A673 (cell line): Measurements from ENCODE around the gene OSGEP. TPM values are rescaled to one million over a fixed set of nuclear protein-coding genes. Genes with fewer than 3 reads are reported as not detected.

Experiments
- BruUV-seq: library from RNA; stranded (reverse); fragments of 400-500 nt; replicated peaks from 2 replicates; lab custom pipeline; 2021; lab: Mats Ljungman, UMichigan
- CTCF ChIA-PET: fragments of 300-600 bp; sonication (Branson Sonifier 250); formaldehyde crosslinking; loops from one replicate; lab custom pipeline; 2022; ENCODE audit warnings: antibody characterized with exemption; lab: Charles Lee
- POLR2A ChIA-PET: fragments of 300-600 bp; sonication (Branson Sonifier 250); formaldehyde crosslinking; loops from one replicate; lab custom pipeline; 2022; ENCODE audit warnings: antibody characterized with exemption; ENCODE audit not compliant: low non-redundant PET; lab: Charles Lee
- DNase-seq: peaks from one replicate; pipeline ENCODE4 v3.0.0-alpha.2; 2015; ENCODE audit warnings: low spot score
- H3K27ac ChIP-seq: fragments of 200-600 bp; sonication (generic); 2 replicates; pipeline ENCODE4 v1.5.1; 2016; ENCODE audit warnings: mixed run types, low read depth, mild to moderate bottlenecking, mixed read lengths, antibody characterized with exemption, low read length; ENCODE audit not compliant: poor library complexity, severe bottlenecking
- H3K27me3 ChIP-seq: fragments of 200-600 bp; sonication (generic); replicated peaks from 2 replicates; pipeline ENCODE4 v1.6.1; 2017; ENCODE audit warnings: mixed run types, low read depth, mild to moderate bottlenecking, mixed read lengths, antibody characterized with exemption, low read length; ENCODE audit not compliant: insufficient read depth, poor library complexity
- H3K36me3 ChIP-seq: fragments of 200-600 bp; sonication (generic); 2 replicates; pipeline ENCODE4 v1.6.1; 2016; ENCODE audit warnings: mixed run types, mild to moderate bottlenecking, mixed read lengths, antibody characterized with exemption, low read length; ENCODE audit not compliant: insufficient read depth, poor library complexity, severe bottlenecking
- H3K4me1 ChIP-seq: fragments of 200-600 bp; sonication (generic); 2 replicates; pipeline ENCODE4 v1.6.1; 2017; ENCODE audit warnings: mixed run types, mild to moderate bottlenecking, mixed read lengths, antibody characterized with exemption, low read length; ENCODE audit not compliant: insufficient read depth, poor library complexity, severe bottlenecking
- H3K4me3 ChIP-seq: fragments of 200-600 bp; sonication (generic); 2 replicates; pipeline ENCODE4 v1.5.1; 2016; ENCODE audit warnings: low read depth, mixed run types, mild to moderate bottlenecking, mixed read lengths, low read length; ENCODE audit not compliant: poor library complexity, severe bottlenecking
- H3K9me3 ChIP-seq: fragments of 200-600 bp; sonication (generic); 2 replicates; pipeline ENCODE4 v1.6.1; 2016; ENCODE audit warnings: mixed run types, low read depth, mild to moderate bottlenecking, mixed read lengths, antibody characterized with exemption, low read length; ENCODE audit not compliant: poor library complexity, severe bottlenecking
- EZH2 ChIP-seq: fragments of 200-600 bp; sonication (generic); IDR thresholded peaks from 2 replicates; pipeline ENCODE4 v1.6.1; 2017; ENCODE audit warnings: borderline replicate concordance, low read depth, mild to moderate bottlenecking, mixed read lengths, antibody characterized with exemption, low read length; ENCODE audit not compliant: poor library complexity, severe bottlenecking
- intact Hi-C: fragments of 100-400 bp; cut with micrococcal nuclease; formaldehyde crosslinking; loops from one replicate; pipeline ENCODE4 v1.10.0; 2022; ENCODE audit not compliant: unreplicated experiment
- total RNA-seq: library from RNA; stranded (reverse); gene quantifications from 2 replicates; pipeline ENCODE4 v1.2.3, GENCODE V29; 2021
- TF ChIP-seq, protein P1 (sequence below): fragments of 300-800, 200-600 bp; sonication (generic); conservative IDR thresholded peaks from 2 replicates; pipeline ENCODE4 v1.5.1; 2017; ENCODE audit warnings: low read depth, mild to moderate bottlenecking, antibody characterized with exemption, low read length, moderate library complexity, mixed read lengths

OSGEP gene
- total RNA-seq, 1 experiment from 2014 or later, result 67.8 TPM

DNA sequence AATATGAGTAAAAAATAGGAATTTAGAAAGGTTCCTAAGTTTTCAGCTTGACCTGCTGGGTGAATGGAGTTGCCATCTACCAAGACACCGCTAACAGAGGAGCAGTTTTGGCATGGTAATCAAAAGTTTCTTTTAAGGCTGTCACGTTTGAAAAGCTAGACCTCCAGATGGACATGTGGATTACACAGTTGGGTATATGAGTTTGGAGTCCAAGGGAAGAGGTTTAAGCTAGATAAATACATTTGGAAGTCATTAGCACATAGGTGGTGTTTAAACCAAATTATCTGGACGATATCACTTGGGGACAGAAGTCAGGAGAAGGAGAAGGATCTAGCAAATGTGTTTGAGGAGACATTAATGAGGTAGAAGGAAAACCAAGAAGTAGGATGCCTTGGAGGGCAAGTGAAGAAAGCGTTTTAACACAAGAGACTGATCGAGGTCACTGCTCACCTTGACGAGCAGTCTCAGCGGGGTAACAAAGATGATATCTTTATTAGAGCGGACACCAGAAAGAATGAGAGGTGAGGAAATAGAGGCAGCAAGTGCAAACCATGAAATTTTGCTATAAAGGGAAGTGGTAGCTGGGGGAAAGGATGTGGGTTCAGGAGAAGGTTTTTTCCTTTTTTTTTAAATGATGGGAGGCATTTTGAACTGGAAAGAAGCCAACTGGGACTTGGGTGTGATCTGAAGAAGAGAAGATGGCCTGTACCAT is 32.2 kb upstream of the OSGEP start:
- Histone ChIP-seq H3K4me3 (no peak overlapping the region), H3K4me1 (no peaks in the 10 kb centered on the region), H3K27me3 (no peaks in the 10 kb centered on the region), H3K9me3 (no peaks in the 10 kb centered on the region), H3K36me3 (no peaks in the 10 kb centered on the region), H3K27ac (no peak overlapping the region)
- intact Hi-C loops, result no loop called here
- no peak for DNase-seq
- TF ChIP-seq, protein P1, sequence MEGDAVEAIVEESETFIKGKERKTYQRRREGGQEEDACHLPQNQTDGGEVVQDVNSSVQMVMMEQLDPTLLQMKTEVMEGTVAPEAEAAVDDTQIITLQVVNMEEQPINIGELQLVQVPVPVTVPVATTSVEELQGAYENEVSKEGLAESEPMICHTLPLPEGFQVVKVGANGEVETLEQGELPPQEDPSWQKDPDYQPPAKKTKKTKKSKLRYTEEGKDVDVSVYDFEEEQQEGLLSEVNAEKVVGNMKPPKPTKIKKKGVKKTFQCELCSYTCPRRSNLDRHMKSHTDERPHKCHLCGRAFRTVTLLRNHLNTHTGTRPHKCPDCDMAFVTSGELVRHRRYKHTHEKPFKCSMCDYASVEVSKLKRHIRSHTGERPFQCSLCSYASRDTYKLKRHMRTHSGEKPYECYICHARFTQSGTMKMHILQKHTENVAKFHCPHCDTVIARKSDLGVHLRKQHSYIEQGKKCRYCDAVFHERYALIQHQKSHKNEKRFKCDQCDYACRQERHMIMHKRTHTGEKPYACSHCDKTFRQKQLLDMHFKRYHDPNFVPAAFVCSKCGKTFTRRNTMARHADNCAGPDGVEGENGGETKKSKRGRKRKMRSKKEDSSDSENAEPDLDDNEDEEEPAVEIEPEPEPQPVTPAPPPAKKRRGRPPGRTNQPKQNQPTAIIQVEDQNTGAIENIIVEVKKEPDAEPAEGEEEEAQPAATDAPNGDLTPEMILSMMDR, result no peak
- TF ChIP-seq EZH2, result no peak
- ChIA-PET POLR2A (no interaction called here), CTCF (no interaction called here)
- no TSS peak for BruUV-seq

GRCh38 chr14:20485900-20486299 is 31.3 kb upstream of the OSGEP start:
- POLR2A ChIA-PET, result no interaction called here
- DNase-seq, result no peak
- Histone ChIP-seq H3K27me3 (no peaks in the 10 kb centered on the region), H3K27ac (no peak overlapping the region), H3K9me3 (no peaks in the 10 kb centered on the region), H3K4me1 (no peaks in the 10 kb centered on the region), H3K4me3 (no peak overlapping the region), H3K36me3 (no peaks in the 10 kb centered on the region)
- intact Hi-C loops, result no loop called here
- TF ChIP-seq, protein P1, result no peak
- no peak for TF ChIP-seq EZH2
- CTCF ChIA-PET, result interaction anchor here (0.6 to 0.7 kb wide), 2 partner anchors 8 to 53 kb away, joined by 3 read pairs; no protein-coding TSS in a partner anchor
- no TSS peak for BruUV-seq

DNA sequence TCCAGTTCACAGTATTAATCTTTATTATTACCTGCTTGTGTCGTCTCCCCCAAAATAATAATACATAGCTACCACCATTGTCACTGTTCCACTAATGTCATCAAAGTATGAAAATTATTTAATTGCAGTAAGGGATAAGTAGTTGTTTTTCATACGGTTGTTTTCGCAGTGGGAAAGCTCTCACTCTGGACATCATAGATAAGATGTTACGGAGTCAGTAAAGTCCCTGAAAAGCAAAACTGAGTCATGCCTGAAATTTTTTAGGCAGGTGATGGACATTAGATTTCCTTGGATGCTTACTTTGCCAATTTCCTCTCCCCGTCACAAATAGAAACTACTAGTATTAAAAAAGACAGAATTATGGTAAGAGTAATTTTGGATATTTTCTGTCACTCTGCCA is 27.8 kb upstream of the OSGEP start:
- intact Hi-C loops, result no loop called here
- CTCF ChIA-PET, result no interaction called here
- no peaks in the 10 kb centered on the region for H3K9me3 ChIP-seq

More for the DNA sequence above, 27.8 kb upstream of the OSGEP start:
- Histone ChIP-seq H3K4me1 (no peaks in the 10 kb centered on the region), H3K36me3 (peaks cover 13% of the 10 kb centered on the region), H3K4me3 (no peak overlapping the region), H3K27ac (no peak overlapping the region), H3K27me3 (no peaks in the 10 kb centered on the region)
- no TSS peak for BruUV-seq
- POLR2A ChIA-PET, result no interaction called here
- no peak for DNase-seq
- no peak for TF ChIP-seq EZH2
- TF ChIP-seq, protein P1, result no peak
